22Rv1 (cell line): ENCODE results near the gene CALML3.

ENCODE experiments used
- CTCF ChIP-seq: fragments of 450-650 bp; IDR thresholded peaks from 2 replicates; pipeline ENCODE4 v1.5.1; 2017; ENCODE audit warnings: mild to moderate bottlenecking
- ZFX ChIP-seq: fragments of 450-650 bp; IDR thresholded peaks from 2 replicates; pipeline ENCODE4 v1.6.1; 2017; ENCODE audit warnings: antibody characterized with exemption, borderline replicate concordance

GRCh38 chr10:5481121-5481520 is 43.6 kb upstream of the CALML3 start:
- TF ChIP-seq CTCF = no peak
- no peak for TF ChIP-seq ZFX
